Skeletal muscle tissue (tissue), 4 donors: ENCODE data around the gene GLOD5. TPM values are rescaled to one million over a fixed set of nuclear protein-coding genes. Genes with fewer than 3 reads are reported as not detected.

Source experiments
- H3K27ac ChIP-seq: one replicate; pipeline ENCODE4 v1.7.0; 2013; ENCODE audit warnings: mild to moderate bottlenecking, low read depth, low read length, inconsistent platforms
- H3K27me3 ChIP-seq, 3 donors: one replicate each; pipeline ENCODE4 v1.7.0; 2013; ENCODE audit warnings: low read length in 3 of 3; ENCODE audit not compliant: control insufficient read depth in 3 of 3, insufficient read depth in 3 of 3
- H3K36me3 ChIP-seq, 3 donors: one replicate each; pipeline ENCODE4 v1.7.0; 2013; ENCODE audit warnings: low read length in 3 of 3; ENCODE audit not compliant: control insufficient read depth in 3 of 3, insufficient read depth in 3 of 3
- H3K4me1 ChIP-seq, 3 donors: one replicate each; pipeline ENCODE4 v1.7.0; 2013; ENCODE audit warnings: low read length in 3 of 3, mild to moderate bottlenecking in 3 of 3; ENCODE audit not compliant: control insufficient read depth in 3 of 3, insufficient read depth in 3 of 3
- H3K4me3 ChIP-seq, 3 donors: one replicate each; pipeline ENCODE4 v1.7.0; 2013; ENCODE audit warnings: low read length in 3 of 3
- H3K9ac ChIP-seq, 3 donors: one replicate each; pipeline ENCODE4 v1.7.0; 2013; ENCODE audit warnings: low read length in 3 of 3, mild to moderate bottlenecking in 3 of 3, moderate library complexity in 2 of 3, low read depth in 1 of 3
- H3K9me3 ChIP-seq, 3 donors: one replicate each; pipeline ENCODE4 v1.7.0; 2013; ENCODE audit warnings: low read length in 3 of 3; ENCODE audit not compliant: control insufficient read depth in 3 of 3
- total RNA-seq: library from RNA; depleted of rRNA; stranded (reverse); fragments of >200 nt; gene quantifications from one replicate; pipeline ENCODE4 v1.2.3, GENCODE V29; 2014
- donor health status: Osteomylitis.

GLOD5 gene
- total RNA-seq, 1 donor from 2014 or later, result not detected

- Histone ChIP-seq H3K4me3 (no peak overlapping the region), H3K27ac (no peak overlapping the region), H3K9me3 (no peaks in the 10 kb centered on the region), H3K27me3 (peaks cover 0 to 11% (median 0%) of the 10 kb centered on the region in 3 donors), H3K36me3 (no peaks in the 10 kb centered on the region), H3K9ac (no peak overlapping the region), H3K4me1 (no peaks in the 10 kb centered on the region)
These were observed 10.2 kb upstream of the GLOD5 start for GRCh38 chrX:48751343-48751742.

- Histone ChIP-seq H3K9ac (no peak overlapping the region), H3K4me1 (no peaks in the 10 kb centered on the region), H3K27me3 (peaks cover 0 to 11% (median 0%) of the 10 kb centered on the region in 3 donors), H3K27ac (no peak overlapping the region), H3K36me3 (no peaks in the 10 kb centered on the region), H3K9me3 (no peaks in the 10 kb centered on the region), H3K4me3 (no peak overlapping the region)
These were observed 9.0 kb upstream of the GLOD5 start for GRCh38 chrX:48752498-48752897.

- H3K9me3 ChIP-seq, result no peaks in the 10 kb centered on the region
- no peaks in the 10 kb centered on the region for H3K36me3 ChIP-seq
- peaks cover 0 to 11% (median 0%) of the 10 kb centered on the region in 3 donors for H3K27me3 ChIP-seq
- H3K4me1 ChIP-seq, result no peaks in the 10 kb centered on the region
- H3K4me3 ChIP-seq, result no peak overlapping the region
- H3K27ac ChIP-seq, result no peak overlapping the region
- H3K9ac ChIP-seq, result no peak overlapping the region
These were observed 7.8 kb upstream of the GLOD5 start for GRCh38 chrX:48753708-48754228.

GRCh38 chrX:48754238-48754637, 7.3 kb upstream of the GLOD5 start:
- H3K4me1 ChIP-seq, result no peaks in the 10 kb centered on the region
- H3K27ac ChIP-seq, result no peak overlapping the region
- peaks cover 0 to 11% (median 0%) of the 10 kb centered on the region in 3 donors for H3K27me3 ChIP-seq
- H3K36me3 ChIP-seq, result no peaks in the 10 kb centered on the region
- no peak overlapping the region for H3K9ac ChIP-seq
- no peak overlapping the region for H3K4me3 ChIP-seq
- no peaks in the 10 kb centered on the region for H3K9me3 ChIP-seq

- Histone ChIP-seq H3K9me3 (no peaks in the 10 kb centered on the region), H3K27me3 (no peaks in the 10 kb centered on the region), H3K9ac (no peak overlapping the region), H3K4me1 (no peaks in the 10 kb centered on the region), H3K27ac (no peak overlapping the region), H3K4me3 (no peak overlapping the region), H3K36me3 (no peaks in the 10 kb centered on the region)
These were observed 7.7 kb downstream of the GLOD5 start for GRCh38 chrX:48769230-48769629.

GRCh38 chrX:48770296-48770695, 8.7 kb downstream of the GLOD5 start:
- H3K27ac ChIP-seq, result no peak overlapping the region
- H3K27me3 ChIP-seq, result no peaks in the 10 kb centered on the region
- no peaks in the 10 kb centered on the region for H3K9me3 ChIP-seq
- H3K4me1 ChIP-seq, result no peaks in the 10 kb centered on the region
- no peak overlapping the region for H3K9ac ChIP-seq
- H3K4me3 ChIP-seq, result no peak overlapping the region
- no peaks in the 10 kb centered on the region for H3K36me3 ChIP-seq

- H3K4me1 ChIP-seq, result no peaks in the 10 kb centered on the region
- no peaks in the 10 kb centered on the region for H3K36me3 ChIP-seq
- no peaks in the 10 kb centered on the region for H3K27me3 ChIP-seq
- no peaks in the 10 kb centered on the region for H3K9me3 ChIP-seq
- H3K4me3 ChIP-seq, result no peak overlapping the region
- H3K9ac ChIP-seq, result no peak overlapping the region
- no peak overlapping the region for H3K27ac ChIP-seq
These were observed 11.1 kb downstream of the GLOD5 start for GRCh38 chrX:48772602-48773001.

- Histone ChIP-seq H3K27me3 (no peaks in the 10 kb centered on the region), H3K27ac (no peak overlapping the region), H3K36me3 (no peaks in the 10 kb centered on the region), H3K9me3 (no peaks in the 10 kb centered on the region), H3K4me1 (no peaks in the 10 kb centered on the region), H3K4me3 (no peak overlapping the region), H3K9ac (no peak overlapping the region)
These were observed 15.4 kb downstream of the GLOD5 start for GRCh38 chrX:48776818-48777439.

GRCh38 chrX:48779399-48779798, 17.9 kb downstream of the GLOD5 start:
- Histone ChIP-seq H3K27ac (no peak overlapping the region), H3K4me3 (no peak overlapping the region), H3K4me1 (no peaks in the 10 kb centered on the region), H3K27me3 (no peaks in the 10 kb centered on the region), H3K9me3 (no peaks in the 10 kb centered on the region), H3K9ac (no peak overlapping the region), H3K36me3 (no peaks in the 10 kb centered on the region)

GRCh38 chrX:48781705-48782104, 20.2 kb downstream of the GLOD5 start:
- H3K4me3 ChIP-seq, result no peak overlapping the region
- peaks cover 0 to 7% (median 0%) of the 10 kb centered on the region in 3 donors for H3K27me3 ChIP-seq
- H3K36me3 ChIP-seq, result no peaks in the 10 kb centered on the region
- no peaks in the 10 kb centered on the region for H3K9me3 ChIP-seq
- H3K27ac ChIP-seq, result no peak overlapping the region
- H3K9ac ChIP-seq, result no peak overlapping the region
- no peaks in the 10 kb centered on the region for H3K4me1 ChIP-seq
